DOHH2 (cell line): ENCODE measurements around the gene NAP1L4.

Experiments
- CTCF ChIP-seq: fragments of 200-600 bp; sonication (generic); IDR thresholded peaks from one replicate; pipeline ENCODE4 v1.5.1; 2014; ENCODE audit warnings: antibody characterized with exemption, mild to moderate bottlenecking, low read depth, low read length; ENCODE audit not compliant: poor library complexity, severe bottlenecking
- EZH2phosphoT487 ChIP-seq: fragments of 200-600 bp; sonication (generic); IDR thresholded peaks from 2 replicates; pipeline ENCODE4 v1.6.1; 2017; ENCODE audit warnings: borderline replicate concordance, mild to moderate bottlenecking, antibody characterized with exemption, low read length, moderate library complexity, mixed read lengths

- TF ChIP-seq CTCF (no peak), EZH2phosphoT487 (no peak)
Measured at GRCh38 chr11:2909133-2909902, 82.8 kb downstream of the NAP1L4 start.
